ENCODE measurements around the gene CYP27C1. TPM values are rescaled to one million over a fixed set of nuclear protein-coding genes. Genes with fewer than 3 reads are reported as not detected.

CYP27C1 gene
- total RNA-seq, 1 donor from 2014 or later = 3.0 TPM

DNA sequence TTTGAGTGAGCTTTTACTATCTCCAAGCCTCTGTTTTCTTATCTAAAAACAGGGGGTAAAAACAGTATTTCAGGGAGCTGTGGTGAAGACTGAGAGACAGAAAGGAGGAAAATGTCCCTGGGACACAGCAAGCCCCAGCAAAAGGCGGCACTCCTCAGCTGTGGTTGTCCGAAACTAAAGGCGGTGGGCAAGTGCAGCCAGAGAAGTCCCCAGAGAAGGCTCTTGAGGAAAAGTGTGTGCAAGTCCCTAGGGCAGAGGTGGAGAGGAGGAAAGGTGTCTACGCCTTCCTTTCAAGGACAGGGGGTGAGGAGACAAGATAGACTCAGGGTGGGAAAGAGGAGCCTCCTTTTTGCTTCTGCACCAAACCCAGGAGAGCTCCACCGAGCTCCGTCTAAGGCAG lies 45.5 kb downstream of the CYP27C1 start:
- Histone ChIP-seq H2AFZ (replicated peaks) (no peak overlapping the region), H3F3A (ENCODE audit: low read depth) (no peaks in the 10 kb centered on the region), H3K79me2 (ENCODE audit: low read depth) (no peaks in the 10 kb centered on the region), H3K4me1 (peaks cover 7% of the 10 kb centered on the region), H3K9me3 (ENCODE audit: low read depth) (no peaks in the 10 kb centered on the region), H3K27ac (no peak overlapping the region), H3K9ac (no peak overlapping the region), H3K4me2 (no peak overlapping the region), H3K36me3 (no peaks in the 10 kb centered on the region), H3K27me3 (no peaks in the 10 kb centered on the region), H3K4me3 (no peak overlapping the region), H4K20me1 (ENCODE audit: low read depth) (no peaks in the 10 kb centered on the region)
- Mint-ChIP-seq H3K27ac (peak overlapping the region; percentile 51), H3K9me3 (peaks cover 8% of the 10 kb centered on the region), H3K36me3 (no peaks in the 10 kb centered on the region), H3K27me3 (ENCODE audit: insufficient read depth, low read depth) (peaks cover 2% of the 10 kb centered on the region), H3K4me3 (no peak overlapping the region), H3K4me1 (peaks cover 19% of the 10 kb centered on the region)
- TF ChIP-seq EZH2 (IDR thresholded peaks at IDR 0.05) (no peak), EZH2phosphoT487 (IDR thresholded peaks at IDR 0.05) (no peak)
- TF ChIP-seq, protein P1, sequence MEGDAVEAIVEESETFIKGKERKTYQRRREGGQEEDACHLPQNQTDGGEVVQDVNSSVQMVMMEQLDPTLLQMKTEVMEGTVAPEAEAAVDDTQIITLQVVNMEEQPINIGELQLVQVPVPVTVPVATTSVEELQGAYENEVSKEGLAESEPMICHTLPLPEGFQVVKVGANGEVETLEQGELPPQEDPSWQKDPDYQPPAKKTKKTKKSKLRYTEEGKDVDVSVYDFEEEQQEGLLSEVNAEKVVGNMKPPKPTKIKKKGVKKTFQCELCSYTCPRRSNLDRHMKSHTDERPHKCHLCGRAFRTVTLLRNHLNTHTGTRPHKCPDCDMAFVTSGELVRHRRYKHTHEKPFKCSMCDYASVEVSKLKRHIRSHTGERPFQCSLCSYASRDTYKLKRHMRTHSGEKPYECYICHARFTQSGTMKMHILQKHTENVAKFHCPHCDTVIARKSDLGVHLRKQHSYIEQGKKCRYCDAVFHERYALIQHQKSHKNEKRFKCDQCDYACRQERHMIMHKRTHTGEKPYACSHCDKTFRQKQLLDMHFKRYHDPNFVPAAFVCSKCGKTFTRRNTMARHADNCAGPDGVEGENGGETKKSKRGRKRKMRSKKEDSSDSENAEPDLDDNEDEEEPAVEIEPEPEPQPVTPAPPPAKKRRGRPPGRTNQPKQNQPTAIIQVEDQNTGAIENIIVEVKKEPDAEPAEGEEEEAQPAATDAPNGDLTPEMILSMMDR (IDR thresholded peaks at IDR 0.05) = no peak
- DNase-seq (ENCODE audit: low spot score) = no peak

DNA sequence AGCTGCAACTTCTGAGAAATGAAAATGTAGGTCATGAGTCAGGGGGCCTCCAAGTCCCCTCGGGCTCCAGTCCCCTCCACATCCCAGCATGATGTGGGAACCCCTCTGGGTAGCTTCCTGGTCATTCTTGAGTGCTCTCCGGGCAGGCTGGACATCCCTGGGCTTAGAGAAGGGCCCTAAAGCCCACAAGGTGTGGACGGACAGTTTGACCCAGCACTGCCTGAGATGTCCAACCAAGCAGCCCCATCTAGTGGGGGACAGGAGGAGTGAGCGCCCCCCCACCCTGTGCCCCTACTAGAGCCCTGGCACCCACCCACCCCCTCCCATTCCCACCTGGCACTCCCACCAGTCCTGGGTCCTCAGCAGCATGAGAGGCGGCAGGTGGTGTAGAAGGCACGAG lies 46.0 kb downstream of the CYP27C1 start:
- TF ChIP-seq EZH2 (IDR thresholded peaks at IDR 0.05) (no peak), EZH2phosphoT487 (IDR thresholded peaks at IDR 0.05) (no peak)
- TF ChIP-seq, protein P1 (IDR thresholded peaks at IDR 0.05) = peak; percentile 47
- Histone ChIP-seq H3K4me3 (no peak overlapping the region), H3K36me3 (no peaks in the 10 kb centered on the region), H3K9me3 (ENCODE audit: low read depth) (no peaks in the 10 kb centered on the region), H3K27me3 (no peaks in the 10 kb centered on the region), H3K27ac (no peak overlapping the region), H3K4me2 (no peak overlapping the region), H3K79me2 (ENCODE audit: low read depth) (no peaks in the 10 kb centered on the region), H2AFZ (replicated peaks) (no peak overlapping the region), H3K9ac (no peak overlapping the region), H3F3A (ENCODE audit: low read depth) (no peaks in the 10 kb centered on the region), H4K20me1 (ENCODE audit: low read depth) (no peaks in the 10 kb centered on the region), H3K4me1 (peaks cover 7% of the 10 kb centered on the region)
- Mint-ChIP-seq H3K27ac (no peak overlapping the region), H3K36me3 (no peaks in the 10 kb centered on the region), H3K27me3 (ENCODE audit: insufficient read depth, low read depth) (peaks cover 2% of the 10 kb centered on the region), H3K4me3 (no peak overlapping the region), H3K4me1 (peaks cover 19% of the 10 kb centered on the region), H3K9me3 (peaks cover 5% of the 10 kb centered on the region)
- peak; percentile 44 for DNase-seq (ENCODE audit: low spot score)

- H2AFZ ChIP-seq (replicated peaks) = no peak overlapping the region
- no peak overlapping the region for H3K9ac ChIP-seq
- peaks cover 7% of the 10 kb centered on the region for H3K4me1 ChIP-seq
- H3K4me2 ChIP-seq = no peak overlapping the region
- H3K9me3 ChIP-seq (ENCODE audit: low read depth) = no peaks in the 10 kb centered on the region
- H3K27me3 ChIP-seq = no peaks in the 10 kb centered on the region
- no peaks in the 10 kb centered on the region for H3K36me3 Mint-ChIP-seq
- no peak for DNase-seq (ENCODE audit: low spot score)
- peaks cover 2% of the 10 kb centered on the region for H3K27me3 Mint-ChIP-seq (ENCODE audit: insufficient read depth, low read depth)
- no peak overlapping the region for H3K27ac ChIP-seq
- H3K4me1 Mint-ChIP-seq = peaks cover 19% of the 10 kb centered on the region
- H3K36me3 ChIP-seq = no peaks in the 10 kb centered on the region
- H3K9me3 Mint-ChIP-seq = no peaks in the 10 kb centered on the region
- H3F3A ChIP-seq (ENCODE audit: low read depth) = no peaks in the 10 kb centered on the region
- H3K27ac Mint-ChIP-seq = no peak overlapping the region
- no peak overlapping the region for H3K4me3 ChIP-seq
- no peaks in the 10 kb centered on the region for H3K79me2 ChIP-seq (ENCODE audit: low read depth)
- H4K20me1 ChIP-seq (ENCODE audit: low read depth) = no peaks in the 10 kb centered on the region
- no peak for TF ChIP-seq EZH2 (IDR thresholded peaks at IDR 0.05)
- no peak for TF ChIP-seq EZH2phosphoT487 (IDR thresholded peaks at IDR 0.05)
- TF ChIP-seq, protein P1 (IDR thresholded peaks at IDR 0.05) = no peak
- no peak overlapping the region for H3K4me3 Mint-ChIP-seq
Measured at GRCh38 chr2:127173057-127173456, 47.0 kb downstream of the CYP27C1 start.
